IMR-90 (cell line): ENCODE results near the gene LRFN2.

Source experiments
- BHLHE40 ChIP-seq: fragments of 150-350 bp; IDR thresholded peaks from 2 replicates; pipeline ENCODE4 v1.6.1; 2016; ENCODE audit warnings: mild to moderate bottlenecking, low read depth, low read length
- CEBPB ChIP-seq: IDR thresholded peaks from 2 replicates; pipeline ENCODE4 v1.6.1; 2012; ENCODE audit warnings: low read depth, low read length, improper control_type of control experiment
- MAFK ChIP-seq: IDR thresholded peaks from 2 replicates; pipeline ENCODE4 v1.6.1; 2012; ENCODE audit warnings: low read depth, low read length, improper control_type of control experiment
- MAZ ChIP-seq: IDR thresholded peaks from 2 replicates; pipeline ENCODE4 v1.6.1; 2012; ENCODE audit warnings: low read depth, mild to moderate bottlenecking, low read length, improper control_type of control experiment, moderate library complexity, borderline replicate concordance
- MXI1 ChIP-seq: IDR thresholded peaks from 2 replicates; pipeline ENCODE4 v1.6.1; 2012; ENCODE audit warnings: low read depth, mild to moderate bottlenecking, low read length, moderate library complexity, borderline replicate concordance
- NFE2L2 ChIP-seq: fragments of 150-350 bp; IDR thresholded peaks from 2 replicates; pipeline ENCODE4 v1.6.1; 2016; ENCODE audit warnings: low read depth, mild to moderate bottlenecking, low read length
- POLR2A ChIP-seq: IDR thresholded peaks from 2 replicates; pipeline ENCODE4 v1.6.1; 2012; ENCODE audit warnings: mild to moderate bottlenecking, low read depth, low read length
- RAD21 ChIP-seq: IDR thresholded peaks from 2 replicates; pipeline ENCODE4 v1.6.1; 2012; ENCODE audit warnings: low read length, improper control_type of control experiment
- RCOR1 ChIP-seq: IDR thresholded peaks from 2 replicates; pipeline ENCODE4 v1.6.1; 2012; ENCODE audit warnings: mild to moderate bottlenecking, low read length, improper control_type of control experiment; ENCODE audit not compliant: insufficient replicate concordance
- RFX5 ChIP-seq: IDR thresholded peaks from 2 replicates; pipeline ENCODE4 v1.8.0; 2012; ENCODE audit warnings: low read depth, mild to moderate bottlenecking, low read length, moderate library complexity
- SMC3 ChIP-seq: fragments of 150-350 bp; IDR thresholded peaks from 2 replicates; pipeline ENCODE4 v1.6.1; 2016; ENCODE audit warnings: low read depth, mild to moderate bottlenecking, antibody characterized with exemption, low read length, moderate library complexity
- USF2 ChIP-seq: fragments of 150-350 bp; IDR thresholded peaks from 2 replicates; pipeline ENCODE4 v1.6.1; 2017; ENCODE audit warnings: mild to moderate bottlenecking, antibody characterized with exemption, low read length, low read depth
- TF ChIP-seq, protein P1 (sequence below): conservative IDR thresholded peaks from 2 replicates; pipeline ENCODE4 v1.5.1; 2012; ENCODE audit warnings: mild to moderate bottlenecking, low read depth, low read length, improper control_type of control experiment
- TF ChIP-seq, protein P2 (sequence below): fragments of 150-350 bp; IDR thresholded peaks from 2 replicates; pipeline ENCODE4 v1.6.1; 2016; ENCODE audit warnings: low read depth, mild to moderate bottlenecking, low read length, moderate library complexity, borderline replicate concordance

- TF ChIP-seq, protein P1, sequence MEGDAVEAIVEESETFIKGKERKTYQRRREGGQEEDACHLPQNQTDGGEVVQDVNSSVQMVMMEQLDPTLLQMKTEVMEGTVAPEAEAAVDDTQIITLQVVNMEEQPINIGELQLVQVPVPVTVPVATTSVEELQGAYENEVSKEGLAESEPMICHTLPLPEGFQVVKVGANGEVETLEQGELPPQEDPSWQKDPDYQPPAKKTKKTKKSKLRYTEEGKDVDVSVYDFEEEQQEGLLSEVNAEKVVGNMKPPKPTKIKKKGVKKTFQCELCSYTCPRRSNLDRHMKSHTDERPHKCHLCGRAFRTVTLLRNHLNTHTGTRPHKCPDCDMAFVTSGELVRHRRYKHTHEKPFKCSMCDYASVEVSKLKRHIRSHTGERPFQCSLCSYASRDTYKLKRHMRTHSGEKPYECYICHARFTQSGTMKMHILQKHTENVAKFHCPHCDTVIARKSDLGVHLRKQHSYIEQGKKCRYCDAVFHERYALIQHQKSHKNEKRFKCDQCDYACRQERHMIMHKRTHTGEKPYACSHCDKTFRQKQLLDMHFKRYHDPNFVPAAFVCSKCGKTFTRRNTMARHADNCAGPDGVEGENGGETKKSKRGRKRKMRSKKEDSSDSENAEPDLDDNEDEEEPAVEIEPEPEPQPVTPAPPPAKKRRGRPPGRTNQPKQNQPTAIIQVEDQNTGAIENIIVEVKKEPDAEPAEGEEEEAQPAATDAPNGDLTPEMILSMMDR: no peak
- no peak for TF ChIP-seq POLR2A
- no peak for TF ChIP-seq RFX5
- no peak for TF ChIP-seq MXI1
- no peak for TF ChIP-seq SMC3
- TF ChIP-seq RCOR1: no peak
- TF ChIP-seq USF2: no peak
- TF ChIP-seq BHLHE40: no peak
- TF ChIP-seq MAZ: no peak
- TF ChIP-seq RAD21: no peak
- no peak for TF ChIP-seq NFE2L2
- TF ChIP-seq, protein P2, sequence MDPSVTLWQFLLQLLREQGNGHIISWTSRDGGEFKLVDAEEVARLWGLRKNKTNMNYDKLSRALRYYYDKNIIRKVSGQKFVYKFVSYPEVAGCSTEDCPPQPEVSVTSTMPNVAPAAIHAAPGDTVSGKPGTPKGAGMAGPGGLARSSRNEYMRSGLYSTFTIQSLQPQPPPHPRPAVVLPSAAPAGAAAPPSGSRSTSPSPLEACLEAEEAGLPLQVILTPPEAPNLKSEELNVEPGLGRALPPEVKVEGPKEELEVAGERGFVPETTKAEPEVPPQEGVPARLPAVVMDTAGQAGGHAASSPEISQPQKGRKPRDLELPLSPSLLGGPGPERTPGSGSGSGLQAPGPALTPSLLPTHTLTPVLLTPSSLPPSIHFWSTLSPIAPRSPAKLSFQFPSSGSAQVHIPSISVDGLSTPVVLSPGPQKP: no peak
- TF ChIP-seq MAFK: no peak
- no peak for TF ChIP-seq CEBPB
These were observed 1.3 kb upstream of the LRFN2 start for GRCh38 chr6:40588480-40588879.
